IMR-90 (cell line): ENCODE results near the gene CD46. TPM values are rescaled to one million over a fixed set of nuclear protein-coding genes. Genes with fewer than 3 reads are reported as not detected.
"Not testable (repeated sequence)": the region's sequence is repeated elsewhere in the genome, so short reads cannot be mapped to it uniquely, and the experiment has no call there.

Source experiments
- ATAC-seq: fragments of 200-7000 bp; cut with Tn5 transposase; 2 replicates; pipeline ENCODE4 v1.9.1; 2020; ENCODE audit warnings: low read depth, mild to moderate bottlenecking, moderate library complexity
- BruUV-seq: library from RNA; stranded (reverse); fragments of 400-500 nt; replicated peaks from 2 replicates; lab custom pipeline; 2021; lab: Mats Ljungman, UMichigan
- CTCF ChIA-PET: fragments of 300-600 bp; formaldehyde crosslinking; extraction: SDS; loops from one replicate; lab custom pipeline; 2021; ENCODE audit warnings: antibody characterized with exemption; lab: Yijun Ruan, JAX
- POLR2A ChIA-PET: fragments of 300-600 bp; sonication (Branson Sonifier 250); formaldehyde crosslinking; loops from one replicate; lab custom pipeline; 2022; ENCODE audit warnings: antibody characterized with exemption; ENCODE audit not compliant: unreplicated experiment; lab: Charles Lee
- DNase-seq: peaks from one replicate; pipeline ENCODE4 v3.0.0; 2013
- H2AFZ ChIP-seq: replicated peaks from 2 replicates; pipeline ENCODE3; 2013; ENCODE audit warnings: low read length, mild to moderate bottlenecking; ENCODE audit not compliant: poor library complexity
- H2AK5ac ChIP-seq: 2 replicates; pipeline ENCODE4 v1.6.1; 2013; ENCODE audit warnings: low read depth, low read length, inconsistent platforms
- H2AK9ac ChIP-seq: replicated peaks from 2 replicates; pipeline ENCODE3; 2013; ENCODE audit warnings: mild to moderate bottlenecking, low read depth, low read length, moderate library complexity; ENCODE audit not compliant: poor library complexity
- H2BK120ac ChIP-seq: 2 replicates; pipeline ENCODE4 v1.6.1; 2013; ENCODE audit warnings: low read depth, low read length, inconsistent platforms
- H2BK15ac ChIP-seq: 3 replicates; pipeline ENCODE4 v1.6.1; 2013; ENCODE audit warnings: low read depth, low read length, inconsistent platforms
- H2BK20ac ChIP-seq: 2 replicates; pipeline ENCODE4 v1.6.1; 2013; ENCODE audit warnings: low read depth, mild to moderate bottlenecking, inconsistent platforms, low read length, moderate library complexity
- H2BK5ac ChIP-seq: 2 replicates; pipeline ENCODE4 v1.6.1; 2013; ENCODE audit warnings: mild to moderate bottlenecking, low read depth, low read length, inconsistent platforms; ENCODE audit not compliant: poor library complexity, severe bottlenecking
- H3K14ac ChIP-seq: replicated peaks from 2 replicates; pipeline ENCODE4 v1.6.1; 2013; ENCODE audit warnings: low read depth, low read length, inconsistent platforms
- H3K18ac ChIP-seq: 2 replicates; pipeline ENCODE4 v1.6.1; 2013; ENCODE audit warnings: low read depth, low read length, control low read depth
- H3K23ac ChIP-seq: 2 replicates; pipeline ENCODE4 v1.6.1; 2013; ENCODE audit warnings: low read depth, low read length, inconsistent platforms
- H3K27ac ChIP-seq: 2 replicates; pipeline ENCODE4 v1.5.1; 2013; ENCODE audit warnings: mild to moderate bottlenecking, control low read depth, low read length; ENCODE audit not compliant: insufficient read depth
- H3K27me3 ChIP-seq: 2 replicates; pipeline ENCODE4 v1.6.1; 2013; ENCODE audit warnings: low read length; ENCODE audit not compliant: control insufficient read depth, insufficient read depth
- H3K36me3 ChIP-seq: 2 replicates; pipeline ENCODE4 v1.6.1; 2013; ENCODE audit warnings: low read length, mixed read lengths; ENCODE audit not compliant: control insufficient read depth, insufficient read depth
- H3K4ac ChIP-seq: 2 replicates; pipeline ENCODE4 v1.6.1; 2013; ENCODE audit warnings: low read depth, low read length, inconsistent platforms
- H3K4me1 ChIP-seq: 2 replicates; pipeline ENCODE4 v1.6.1; 2013; ENCODE audit warnings: low read length, mixed read lengths; ENCODE audit not compliant: control insufficient read depth, insufficient read depth
- H3K4me2 ChIP-seq: 2 replicates; pipeline ENCODE4 v1.6.1; 2013; ENCODE audit warnings: low read depth, mild to moderate bottlenecking, control low read depth, low read length, moderate library complexity
- H3K4me3 ChIP-seq: 2 replicates; pipeline ENCODE4 v1.5.1; 2013; ENCODE audit warnings: low read depth, mild to moderate bottlenecking, control low read depth, low read length, moderate library complexity; ENCODE audit not compliant: insufficient read depth
- H3K56ac ChIP-seq: 2 replicates; pipeline ENCODE4 v1.6.1; 2013; ENCODE audit warnings: low read length, inconsistent platforms; ENCODE audit not compliant: insufficient read depth; ENCODE audit errors: extremely low read depth
- H3K79me1 ChIP-seq, 2 experiments: 2 replicates each; pipeline ENCODE4 v1.6.1; 2013; ENCODE audit warnings: low read length in 2 of 2, inconsistent platforms in 1 of 2, low read depth in 1 of 2
- H3K9ac ChIP-seq: 2 replicates; pipeline ENCODE4 v1.6.1; 2013; ENCODE audit warnings: low read depth, low read length, control low read depth
- H3K9me1 ChIP-seq: 2 replicates; pipeline ENCODE4 v1.6.1; 2013; ENCODE audit warnings: low read length, inconsistent platforms; ENCODE audit not compliant: insufficient read depth
- H3K9me3 ChIP-seq: 2 replicates; pipeline ENCODE4 v1.6.1; 2013; ENCODE audit warnings: low read length; ENCODE audit not compliant: control insufficient read depth, insufficient read depth
- H4K20me1 ChIP-seq: 2 replicates; pipeline ENCODE4 v1.6.1; 2013; ENCODE audit warnings: low read length, inconsistent platforms; ENCODE audit not compliant: insufficient read depth
- H4K5ac ChIP-seq: 2 replicates; pipeline ENCODE4 v1.6.1; 2013; ENCODE audit warnings: mild to moderate bottlenecking, low read depth, low read length, control low read depth
- H4K8ac ChIP-seq, 2 experiments: 2 replicates each; pipeline ENCODE4 v1.6.1; 2013; ENCODE audit warnings: low read depth in 2 of 2, low read length in 2 of 2, control low read depth in 1 of 2, inconsistent platforms in 1 of 2
- H4K91ac ChIP-seq: 2 replicates; pipeline ENCODE4 v1.6.1; 2013; ENCODE audit warnings: low read depth, low read length, inconsistent platforms; ENCODE audit not compliant: insufficient read depth
- BHLHE40 ChIP-seq: fragments of 150-350 bp; IDR thresholded peaks from 2 replicates; pipeline ENCODE4 v1.6.1; 2016; ENCODE audit warnings: mild to moderate bottlenecking, low read depth, low read length
- FOS ChIP-seq: fragments of 150-350 bp; IDR thresholded peaks from 2 replicates; pipeline ENCODE4 v1.6.1; 2016; ENCODE audit warnings: low read depth, low read length
- MAFK ChIP-seq: IDR thresholded peaks from 2 replicates; pipeline ENCODE4 v1.6.1; 2012; ENCODE audit warnings: low read depth, low read length, improper control_type of control experiment
- MXI1 ChIP-seq: IDR thresholded peaks from 2 replicates; pipeline ENCODE4 v1.6.1; 2012; ENCODE audit warnings: low read depth, mild to moderate bottlenecking, low read length, moderate library complexity, borderline replicate concordance
- RFX5 ChIP-seq: IDR thresholded peaks from 2 replicates; pipeline ENCODE4 v1.8.0; 2012; ENCODE audit warnings: low read depth, mild to moderate bottlenecking, low read length, moderate library complexity
- SMC3 ChIP-seq: fragments of 150-350 bp; IDR thresholded peaks from 2 replicates; pipeline ENCODE4 v1.6.1; 2016; ENCODE audit warnings: low read depth, mild to moderate bottlenecking, antibody characterized with exemption, low read length, moderate library complexity
- whole genome bisulfite sequencing, 2 experiments: methylation state at CpG; one replicate each; pipeline versions ENCODE4 v1.1.5 to v1.1.7; 2013; ENCODE audit warnings: missing lambda C conversion rate in 2 of 2; ENCODE audit not compliant: insufficient read length in 1 of 2; ENCODE audit errors: extremely low coverage in 2 of 2; 5-methylcytosine and 5-hydroxymethylcytosine counted together
- dilution Hi-C: fragments of 300-500 bp; cut with HindIII; formaldehyde crosslinking; loops from one replicate; pipeline ENCODE4 v1.14.3; 2018; ENCODE audit warnings: low sequenced_read_pairs; ENCODE audit not compliant: unreplicated experiment
- in situ Hi-C: fragments of 300-500 bp; cut with MboI; formaldehyde crosslinking; loops from 3 replicates; pipeline ENCODE4 v1.14.3; 2019; ENCODE audit warnings: low sequenced_read_pairs, inconsistent platforms, mixed read lengths
- intact Hi-C: fragments of 100-400 bp; cut with micrococcal nuclease; formaldehyde crosslinking; loops from 2 replicates; pipeline ENCODE4 v1.10.0; 2022
- polyA plus RNA-seq, 3 experiments: library from polyadenylated mRNA; depleted of rRNA; stranded (reverse); fragments of >200 nt; gene quantifications; 2 replicates each; pipeline ENCODE4 v1.2.3, GENCODE V29; 2012; ENCODE audit warnings: low replicate concordance in 1 of 3
- total RNA-seq: library from RNA; depleted of rRNA; stranded (reverse); fragments of >200 nt; gene quantifications from 2 replicates; pipeline ENCODE4 v1.2.3, GENCODE V29; 2012
- TF ChIP-seq, protein P1 (sequence below): conservative IDR thresholded peaks from 2 replicates; pipeline ENCODE4 v1.5.1; 2012; ENCODE audit warnings: mild to moderate bottlenecking, low read depth, low read length, improper control_type of control experiment

Gene CD46
- total and polyA plus RNA-seq, 2 of the 4 experiments (the other 2 are of a cell fraction): 37.1 to 82.0 TPM

DNA sequence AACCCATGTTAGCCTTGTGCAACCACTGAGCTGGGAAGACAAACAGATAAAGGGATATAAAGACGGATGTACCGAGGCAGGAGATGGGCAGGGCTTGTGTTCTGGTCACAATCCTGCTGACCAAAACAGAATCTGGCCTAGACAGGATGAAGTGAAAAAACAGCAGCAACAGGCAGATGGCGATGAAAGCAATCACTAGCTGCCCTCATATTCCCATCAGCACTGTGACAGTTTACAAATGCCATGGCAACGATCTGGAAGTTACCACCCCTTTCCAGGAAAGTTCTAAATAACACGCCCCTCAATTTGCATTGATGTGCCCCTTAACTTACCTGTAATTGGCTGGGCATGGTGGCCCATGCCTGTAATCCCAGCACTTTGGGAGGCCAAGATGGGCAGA is 40.6 kb upstream of the CD46 start:
- Histone ChIP-seq H4K5ac (no peak overlapping the region), H2BK5ac (no peak overlapping the region), H3K27ac (no peak overlapping the region), H4K91ac (no peak overlapping the region), H2AK9ac (no peak overlapping the region), H3K9ac (no peak overlapping the region), H3K27me3 (0 out of 2 replicates have a peak, but pooled peaks cover 2% of the 10 kb centered on the region), H3K79me1 (no peaks in the 10 kb centered on the region), H3K4me1 (peaks cover 3% of the 10 kb centered on the region; the same call in 1 of the 2 replicates), H3K9me1 (no peaks in the 10 kb centered on the region), H3K4me2 (no peak overlapping the region), H3K23ac (no peak overlapping the region), H4K20me1 (no peaks in the 10 kb centered on the region), H2BK20ac (no peak overlapping the region), H4K8ac (no peak overlapping the region), H3K4ac (no peak overlapping the region), H2BK120ac (no peak overlapping the region), H3K9me3 (no peaks in the 10 kb centered on the region), H3K56ac (no peak overlapping the region), H2AFZ (no peak overlapping the region), H3K36me3 (no peaks in the 10 kb centered on the region), H3K14ac (no peak overlapping the region), H2AK5ac (no peak overlapping the region), H3K18ac (no peak overlapping the region), H2BK15ac (no peak overlapping the region), H3K4me3 (no peak overlapping the region)
- in situ Hi-C loops (no loop called here), intact Hi-C loops (loop anchor here (5.0 kb wide), 1 partner anchor 86 kb away; no protein-coding TSS in a partner anchor), dilution Hi-C loops (no loop called here)
- CTCF ChIA-PET: no interaction called here
- WGBS, 2 experiments: no CpG with 5 or more reads among the region's 5 CpGs
- no peak; the same call in 1 of the 2 replicates for ATAC-seq
- BruUV-seq: no TSS peak
- TF ChIP-seq MXI1 (no peak), SMC3 (no peak), MAFK (no peak), BHLHE40 (no peak), FOS (no peak), RFX5 (no peak)
- TF ChIP-seq, protein P1, sequence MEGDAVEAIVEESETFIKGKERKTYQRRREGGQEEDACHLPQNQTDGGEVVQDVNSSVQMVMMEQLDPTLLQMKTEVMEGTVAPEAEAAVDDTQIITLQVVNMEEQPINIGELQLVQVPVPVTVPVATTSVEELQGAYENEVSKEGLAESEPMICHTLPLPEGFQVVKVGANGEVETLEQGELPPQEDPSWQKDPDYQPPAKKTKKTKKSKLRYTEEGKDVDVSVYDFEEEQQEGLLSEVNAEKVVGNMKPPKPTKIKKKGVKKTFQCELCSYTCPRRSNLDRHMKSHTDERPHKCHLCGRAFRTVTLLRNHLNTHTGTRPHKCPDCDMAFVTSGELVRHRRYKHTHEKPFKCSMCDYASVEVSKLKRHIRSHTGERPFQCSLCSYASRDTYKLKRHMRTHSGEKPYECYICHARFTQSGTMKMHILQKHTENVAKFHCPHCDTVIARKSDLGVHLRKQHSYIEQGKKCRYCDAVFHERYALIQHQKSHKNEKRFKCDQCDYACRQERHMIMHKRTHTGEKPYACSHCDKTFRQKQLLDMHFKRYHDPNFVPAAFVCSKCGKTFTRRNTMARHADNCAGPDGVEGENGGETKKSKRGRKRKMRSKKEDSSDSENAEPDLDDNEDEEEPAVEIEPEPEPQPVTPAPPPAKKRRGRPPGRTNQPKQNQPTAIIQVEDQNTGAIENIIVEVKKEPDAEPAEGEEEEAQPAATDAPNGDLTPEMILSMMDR: no peak
- peak; percentile 18 for DNase-seq
- POLR2A ChIA-PET: no interaction called here

DNA sequence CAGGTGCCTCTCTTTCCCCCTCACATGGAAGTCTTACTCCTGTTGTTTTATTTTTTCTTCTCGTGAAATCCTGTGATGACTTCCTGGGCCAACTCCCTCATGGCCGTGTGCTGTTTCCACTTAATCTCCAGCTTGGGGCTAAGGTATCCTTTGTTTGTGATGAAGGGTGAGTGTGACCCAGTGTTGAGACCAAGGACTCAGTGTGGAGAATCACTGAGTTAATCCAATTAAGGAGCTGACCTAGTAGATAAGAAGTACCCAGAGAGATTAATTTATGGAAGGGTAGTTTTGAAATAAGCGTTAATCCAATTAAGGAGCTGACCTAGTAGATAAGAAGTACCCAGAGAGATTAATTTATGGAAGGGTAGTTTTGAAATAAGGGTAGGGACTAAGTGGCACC is 39.2 kb upstream of the CD46 start:
- ATAC-seq, DNase-seq, H3K4me2 ChIP-seq, H3K9me1 ChIP-seq, H3K27ac ChIP-seq, H4K91ac ChIP-seq, H2AK5ac ChIP-seq, in situ Hi-C loops, H2BK120ac ChIP-seq, H3K18ac ChIP-seq, H3K9ac ChIP-seq, H3K23ac ChIP-seq, H3K56ac ChIP-seq, H3K9me3 ChIP-seq, H2BK5ac ChIP-seq, H2BK15ac ChIP-seq, POLR2A ChIA-PET, H3K27me3 ChIP-seq, H4K8ac ChIP-seq, BruUV-seq, H3K14ac ChIP-seq, H3K4me1 ChIP-seq, H3K4me3 ChIP-seq, H3K79me1 ChIP-seq, dilution Hi-C loops, H4K20me1 ChIP-seq, H2AFZ ChIP-seq, H4K5ac ChIP-seq, CTCF ChIA-PET, H2AK9ac ChIP-seq, H3K4ac ChIP-seq, H2BK20ac ChIP-seq, H3K36me3 ChIP-seq: not testable (repeated sequence)
- intact Hi-C loops: loop anchor here (5.0 kb wide), 1 partner anchor 85 kb away; no protein-coding TSS in a partner anchor
- no CpG with 5 or more reads among the region's 3 CpGs for WGBS, 2 experiments
